ENCODE results near the gene UGT2B17. TPM values are rescaled to one million over a fixed set of nuclear protein-coding genes. Genes with fewer than 3 reads are reported as not detected.
"Not testable (repeated sequence)": the region's sequence is repeated elsewhere in the genome, so short reads cannot be mapped to it uniquely, and the experiment has no call there.

Gene UGT2B17
- total RNA-seq, 1 experiment from 2014 or later, result not detected

DNA sequence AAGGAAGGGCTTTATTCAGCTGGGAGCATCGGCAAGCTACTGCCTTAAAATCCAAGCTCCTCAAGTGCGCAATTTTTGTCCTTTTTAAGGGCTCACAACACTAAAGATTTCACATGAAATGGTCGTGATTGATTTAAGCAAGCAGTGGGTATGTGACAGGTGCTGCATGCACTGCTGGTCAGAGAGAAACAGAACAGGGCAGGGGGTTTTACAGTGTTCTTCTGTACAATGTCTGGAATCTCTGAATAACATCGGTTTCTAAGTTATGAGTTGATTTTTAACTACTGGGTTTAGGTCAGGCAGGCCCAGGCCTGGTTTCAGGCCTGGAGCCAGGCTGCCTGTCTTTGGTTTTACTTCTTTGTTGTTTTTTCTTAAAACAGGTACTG lies 6.0 kb downstream of the UGT2B17 start:
- TF ChIP-seq, protein P1, sequence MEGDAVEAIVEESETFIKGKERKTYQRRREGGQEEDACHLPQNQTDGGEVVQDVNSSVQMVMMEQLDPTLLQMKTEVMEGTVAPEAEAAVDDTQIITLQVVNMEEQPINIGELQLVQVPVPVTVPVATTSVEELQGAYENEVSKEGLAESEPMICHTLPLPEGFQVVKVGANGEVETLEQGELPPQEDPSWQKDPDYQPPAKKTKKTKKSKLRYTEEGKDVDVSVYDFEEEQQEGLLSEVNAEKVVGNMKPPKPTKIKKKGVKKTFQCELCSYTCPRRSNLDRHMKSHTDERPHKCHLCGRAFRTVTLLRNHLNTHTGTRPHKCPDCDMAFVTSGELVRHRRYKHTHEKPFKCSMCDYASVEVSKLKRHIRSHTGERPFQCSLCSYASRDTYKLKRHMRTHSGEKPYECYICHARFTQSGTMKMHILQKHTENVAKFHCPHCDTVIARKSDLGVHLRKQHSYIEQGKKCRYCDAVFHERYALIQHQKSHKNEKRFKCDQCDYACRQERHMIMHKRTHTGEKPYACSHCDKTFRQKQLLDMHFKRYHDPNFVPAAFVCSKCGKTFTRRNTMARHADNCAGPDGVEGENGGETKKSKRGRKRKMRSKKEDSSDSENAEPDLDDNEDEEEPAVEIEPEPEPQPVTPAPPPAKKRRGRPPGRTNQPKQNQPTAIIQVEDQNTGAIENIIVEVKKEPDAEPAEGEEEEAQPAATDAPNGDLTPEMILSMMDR (conservative IDR thresholded peaks at IDR 0.05; ENCODE audit: low read depth, low read length), result no peak
- no peak for TF ChIP-seq EZH2 (IDR thresholded peaks at IDR 0.05; ENCODE audit: borderline replicate concordance, low read depth, low read length, poor library complexity, severe bottlenecking)
- Histone ChIP-seq H3K36me3 (ENCODE audit: insufficient read depth, low read length, poor library complexity, severe bottlenecking) (no peaks in the 10 kb centered on the region), H3K27ac (ENCODE audit: low read depth, low read length, poor library complexity, severe bottlenecking) (no peak overlapping the region), H3K27me3 (replicated peaks; ENCODE audit: insufficient read depth, low read depth, low read length, poor library complexity) (no peaks in the 10 kb centered on the region), H3K4me1 (ENCODE audit: insufficient read depth, low read length, poor library complexity, severe bottlenecking) (no peaks in the 10 kb centered on the region), H3K9me3 (ENCODE audit: low read depth, low read length, poor library complexity, severe bottlenecking) (no peaks in the 10 kb centered on the region), H3K4me3 (ENCODE audit: low read depth, low read length, poor library complexity, severe bottlenecking) (no peak overlapping the region)
- CTCF ChIA-PET, result no interaction called here
- BruUV-seq (replicated peaks), result no TSS peak
- intact Hi-C loops (cut with micrococcal nuclease; ENCODE audit: unreplicated experiment), result no loop called here
- POLR2A ChIA-PET (ENCODE audit: low non-redundant PET), result no interaction called here
- DNase-seq (ENCODE audit: low spot score), result no peak

DNA sequence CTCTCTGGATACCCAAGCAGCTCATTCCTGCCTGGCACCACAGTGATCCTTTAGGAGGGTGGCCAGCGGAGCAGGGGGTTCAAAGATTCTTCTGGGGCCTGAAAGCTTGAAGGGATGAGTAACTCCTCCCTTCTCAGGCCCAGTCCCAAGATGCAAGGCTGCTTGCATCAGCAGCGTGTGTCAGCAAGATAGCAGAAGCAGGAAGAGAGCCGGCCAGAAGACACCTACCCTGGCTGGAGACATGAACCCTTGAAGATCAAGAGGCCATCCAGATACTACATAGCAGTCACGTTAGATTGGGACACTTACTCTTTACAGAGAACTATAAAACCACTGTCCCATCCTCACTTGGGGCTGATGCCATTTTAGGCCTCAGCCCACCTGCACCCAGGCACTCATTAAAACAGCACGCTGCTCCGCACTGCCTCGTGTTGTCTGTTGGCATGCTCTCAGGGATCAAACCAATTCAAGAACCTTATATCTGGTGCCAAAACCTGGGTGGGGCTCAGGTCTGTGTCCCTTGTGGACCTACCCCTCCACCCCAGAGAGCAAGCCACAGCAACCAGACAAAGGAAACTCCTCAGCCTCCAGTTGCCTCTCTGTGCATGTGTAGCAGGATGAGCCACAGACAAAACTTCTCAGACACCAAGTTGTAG lies 6.5 kb downstream of the UGT2B17 start:
- no peaks in the 10 kb centered on the region for H3K9me3 ChIP-seq (ENCODE audit: low read depth, low read length, poor library complexity, severe bottlenecking)
- CTCF ChIA-PET, result no interaction called here
- TF ChIP-seq EZH2 (IDR thresholded peaks at IDR 0.05; ENCODE audit: borderline replicate concordance, low read depth, low read length, poor library complexity, severe bottlenecking), result no peak
- TF ChIP-seq, protein P1 (conservative IDR thresholded peaks at IDR 0.05; ENCODE audit: low read depth, low read length), result no peak
- H3K36me3 ChIP-seq (ENCODE audit: insufficient read depth, low read length, poor library complexity, severe bottlenecking), result no peaks in the 10 kb centered on the region
- POLR2A ChIA-PET (ENCODE audit: low non-redundant PET), result no interaction called here
- no peak for DNase-seq (ENCODE audit: low spot score)
- BruUV-seq (replicated peaks), result no TSS peak
- H3K27ac ChIP-seq (ENCODE audit: low read depth, low read length, poor library complexity, severe bottlenecking), result no peak overlapping the region
- no peaks in the 10 kb centered on the region for H3K27me3 ChIP-seq (replicated peaks; ENCODE audit: insufficient read depth, low read depth, low read length, poor library complexity)
- no peak overlapping the region for H3K4me3 ChIP-seq (ENCODE audit: low read depth, low read length, poor library complexity, severe bottlenecking)
- intact Hi-C loops (cut with micrococcal nuclease; ENCODE audit: unreplicated experiment), result no loop called here
- H3K4me1 ChIP-seq (ENCODE audit: insufficient read depth, low read length, poor library complexity, severe bottlenecking), result no peaks in the 10 kb centered on the region

DNA sequence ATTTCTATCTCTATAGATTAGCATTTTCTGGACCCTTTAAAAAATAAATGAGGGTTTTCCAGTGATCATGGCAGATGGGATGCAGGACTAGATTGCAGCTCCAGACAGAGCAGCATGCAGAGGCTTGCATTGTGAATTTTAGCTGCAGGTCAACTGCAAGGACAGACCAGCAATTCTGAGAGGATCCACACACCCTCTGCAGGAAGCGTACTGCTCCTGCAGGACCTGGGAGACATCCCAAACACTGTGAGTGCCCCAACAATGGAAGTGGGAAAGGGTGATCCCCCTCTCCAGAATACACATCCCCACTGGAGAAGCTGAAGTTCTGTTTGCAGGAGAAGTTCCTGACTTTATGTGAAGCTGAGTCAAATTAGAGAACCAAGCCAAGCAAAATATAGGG lies 7.1 kb downstream of the UGT2B17 start:
- intact Hi-C loops (cut with micrococcal nuclease; ENCODE audit: unreplicated experiment); H3K36me3 ChIP-seq (ENCODE audit: insufficient read depth, low read length, poor library complexity, severe bottlenecking); POLR2A ChIA-PET (ENCODE audit: low non-redundant PET); DNase-seq (ENCODE audit: low spot score); H3K4me1 ChIP-seq (ENCODE audit: insufficient read depth, low read length, poor library complexity, severe bottlenecking); BruUV-seq (replicated peaks); H3K27me3 ChIP-seq (replicated peaks; ENCODE audit: insufficient read depth, low read depth, low read length, poor library complexity); H3K9me3 ChIP-seq (ENCODE audit: low read depth, low read length, poor library complexity, severe bottlenecking); H3K4me3 ChIP-seq (ENCODE audit: low read depth, low read length, poor library complexity, severe bottlenecking); CTCF ChIA-PET; H3K27ac ChIP-seq (ENCODE audit: low read depth, low read length, poor library complexity, severe bottlenecking): not testable (repeated sequence)

DNA sequence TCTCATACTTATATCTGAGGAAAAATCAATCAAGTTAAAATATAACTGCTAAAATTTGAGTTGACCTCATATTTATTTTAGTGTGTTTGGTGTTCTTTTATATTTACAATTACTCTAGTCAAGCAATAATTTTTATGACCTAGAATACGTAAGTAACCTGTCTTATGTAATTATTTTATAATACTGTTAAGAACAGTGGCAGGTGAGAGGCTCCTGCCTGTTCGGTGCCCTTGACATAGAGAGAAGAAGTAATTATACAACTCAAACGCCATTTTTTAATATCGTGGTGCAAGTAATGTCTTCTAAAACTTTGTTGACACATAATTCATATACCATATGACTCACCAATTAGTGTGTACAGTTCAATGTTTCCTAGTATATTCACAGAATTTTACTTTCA lies 7.6 kb downstream of the UGT2B17 start:
- H3K4me1 ChIP-seq (ENCODE audit: insufficient read depth, low read length, poor library complexity, severe bottlenecking); CTCF ChIA-PET; H3K27me3 ChIP-seq (replicated peaks; ENCODE audit: insufficient read depth, low read depth, low read length, poor library complexity); H3K27ac ChIP-seq (ENCODE audit: low read depth, low read length, poor library complexity, severe bottlenecking); H3K4me3 ChIP-seq (ENCODE audit: low read depth, low read length, poor library complexity, severe bottlenecking); H3K9me3 ChIP-seq (ENCODE audit: low read depth, low read length, poor library complexity, severe bottlenecking); POLR2A ChIA-PET (ENCODE audit: low non-redundant PET); intact Hi-C loops (cut with micrococcal nuclease; ENCODE audit: unreplicated experiment); H3K36me3 ChIP-seq (ENCODE audit: insufficient read depth, low read length, poor library complexity, severe bottlenecking); BruUV-seq (replicated peaks); DNase-seq (ENCODE audit: low spot score): not testable (repeated sequence)

DNA sequence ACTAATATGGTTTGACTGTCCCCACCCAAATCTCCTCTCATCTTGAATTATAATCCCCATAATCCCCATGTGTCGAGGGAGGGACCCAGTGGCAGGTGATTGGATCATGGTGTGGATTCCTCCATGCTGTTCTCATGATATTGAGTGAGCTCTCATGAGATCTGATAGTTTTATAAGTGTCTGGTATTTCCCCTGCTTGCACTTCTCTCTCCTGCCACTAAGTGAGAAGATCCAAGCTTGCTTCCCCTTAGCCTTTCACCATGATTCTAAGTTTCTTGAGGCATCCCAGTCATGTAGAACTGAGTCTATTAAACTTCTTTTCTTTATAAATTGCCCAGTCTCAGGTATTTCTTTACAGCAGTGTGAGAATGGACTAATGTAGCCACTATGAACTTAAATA lies 9.8 kb downstream of the UGT2B17 start:
- H3K4me3 ChIP-seq (ENCODE audit: low read depth, low read length, poor library complexity, severe bottlenecking); H3K4me1 ChIP-seq (ENCODE audit: insufficient read depth, low read length, poor library complexity, severe bottlenecking); H3K27ac ChIP-seq (ENCODE audit: low read depth, low read length, poor library complexity, severe bottlenecking); POLR2A ChIA-PET (ENCODE audit: low non-redundant PET); DNase-seq (ENCODE audit: low spot score); BruUV-seq (replicated peaks); intact Hi-C loops (cut with micrococcal nuclease; ENCODE audit: unreplicated experiment); H3K36me3 ChIP-seq (ENCODE audit: insufficient read depth, low read length, poor library complexity, severe bottlenecking); CTCF ChIA-PET; H3K27me3 ChIP-seq (replicated peaks; ENCODE audit: insufficient read depth, low read depth, low read length, poor library complexity); H3K9me3 ChIP-seq (ENCODE audit: low read depth, low read length, poor library complexity, severe bottlenecking): not testable (repeated sequence)

DNA sequence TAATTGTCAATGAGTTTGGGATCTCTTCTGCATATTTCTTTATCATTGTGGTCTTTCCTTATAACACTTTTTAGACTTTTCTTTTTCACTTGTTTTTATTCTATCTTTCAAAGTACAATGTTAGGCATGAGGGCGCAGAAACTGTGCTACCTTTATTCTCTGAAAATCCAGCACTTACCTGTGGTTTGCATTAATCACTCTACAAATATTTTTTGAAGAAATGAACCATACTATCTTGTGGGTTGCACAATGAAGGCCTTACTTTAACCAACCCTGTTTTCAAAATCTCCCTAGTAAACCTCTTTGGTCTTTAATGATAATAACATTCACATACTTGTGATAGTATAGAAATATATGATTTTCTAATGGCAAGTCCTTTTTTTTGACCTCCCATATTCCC lies 11.0 kb downstream of the UGT2B17 start:
- intact Hi-C loops (cut with micrococcal nuclease; ENCODE audit: unreplicated experiment); H3K27me3 ChIP-seq (replicated peaks; ENCODE audit: insufficient read depth, low read depth, low read length, poor library complexity); H3K4me1 ChIP-seq (ENCODE audit: insufficient read depth, low read length, poor library complexity, severe bottlenecking); H3K9me3 ChIP-seq (ENCODE audit: low read depth, low read length, poor library complexity, severe bottlenecking); DNase-seq (ENCODE audit: low spot score); BruUV-seq (replicated peaks); CTCF ChIA-PET; H3K27ac ChIP-seq (ENCODE audit: low read depth, low read length, poor library complexity, severe bottlenecking); H3K4me3 ChIP-seq (ENCODE audit: low read depth, low read length, poor library complexity, severe bottlenecking); H3K36me3 ChIP-seq (ENCODE audit: insufficient read depth, low read length, poor library complexity, severe bottlenecking); POLR2A ChIA-PET (ENCODE audit: low non-redundant PET): not testable (repeated sequence)
